ENCODE measurements around the gene DENR.
A peak's percentile ranks its signal among the peaks of the same experiment; 100 is the strongest.
"Not testable (repeated sequence)": the region's sequence is repeated elsewhere in the genome, so short reads cannot be mapped to it uniquely, and the experiment has no call there.

The DENR gene, protein sequence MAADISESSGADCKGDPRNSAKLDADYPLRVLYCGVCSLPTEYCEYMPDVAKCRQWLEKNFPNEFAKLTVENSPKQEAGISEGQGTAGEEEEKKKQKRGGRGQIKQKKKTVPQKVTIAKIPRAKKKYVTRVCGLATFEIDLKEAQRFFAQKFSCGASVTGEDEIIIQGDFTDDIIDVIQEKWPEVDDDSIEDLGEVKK

DNA sequence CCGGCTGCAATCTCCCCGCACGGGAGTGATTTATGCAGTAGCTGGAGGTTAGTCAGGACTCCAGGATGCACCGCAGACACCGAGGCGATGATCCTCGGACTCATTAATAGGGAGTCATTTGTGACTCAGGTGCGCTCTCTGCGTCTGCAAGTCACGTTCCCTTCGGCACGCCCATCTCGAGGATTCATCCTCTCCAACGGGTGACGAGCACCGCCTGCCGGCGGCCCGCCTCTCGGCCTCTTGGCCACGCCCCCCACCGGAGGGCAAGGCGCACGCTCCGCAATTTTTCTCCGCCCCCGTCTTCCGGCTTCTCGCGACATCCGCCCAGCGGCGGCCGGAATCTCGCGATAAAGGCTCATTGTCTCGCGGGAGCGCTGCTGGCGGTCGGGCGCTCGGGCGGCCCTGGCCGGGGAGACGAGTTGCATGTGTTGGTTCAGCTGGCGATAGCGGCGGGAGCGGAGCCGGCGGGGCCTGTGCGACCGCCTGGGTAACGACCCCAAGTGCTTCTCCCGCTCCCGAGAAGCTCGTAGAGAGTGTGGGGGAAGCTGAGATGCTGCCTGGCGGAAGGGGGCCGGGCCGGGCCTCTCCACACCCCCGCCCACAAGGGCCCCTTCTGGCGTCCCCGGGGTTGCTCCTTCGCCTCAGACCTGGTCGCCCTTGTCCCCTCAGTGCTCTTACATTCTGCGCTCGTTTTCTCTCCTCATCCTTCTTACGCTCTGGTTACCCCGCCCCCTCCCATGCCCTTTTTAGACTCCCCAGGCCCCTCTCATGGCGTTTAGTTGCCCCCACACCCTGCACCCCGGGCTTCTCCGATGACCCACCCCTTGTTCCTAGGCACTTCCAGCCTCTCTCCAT lies at the start of gene DENR:
Gene DENR (plus strand): TSS at position 361 of the 855 bp plus-strand sequence. CDS start 878 bp downstream, outside the sequence.
- peak within 1 kb of the TSS; percentile 97 for H3K4me3 ChIP-seq (ENCODE audit: control insufficient read depth, low read depth, low read length)
- TF ChIP-seq, protein P1, sequence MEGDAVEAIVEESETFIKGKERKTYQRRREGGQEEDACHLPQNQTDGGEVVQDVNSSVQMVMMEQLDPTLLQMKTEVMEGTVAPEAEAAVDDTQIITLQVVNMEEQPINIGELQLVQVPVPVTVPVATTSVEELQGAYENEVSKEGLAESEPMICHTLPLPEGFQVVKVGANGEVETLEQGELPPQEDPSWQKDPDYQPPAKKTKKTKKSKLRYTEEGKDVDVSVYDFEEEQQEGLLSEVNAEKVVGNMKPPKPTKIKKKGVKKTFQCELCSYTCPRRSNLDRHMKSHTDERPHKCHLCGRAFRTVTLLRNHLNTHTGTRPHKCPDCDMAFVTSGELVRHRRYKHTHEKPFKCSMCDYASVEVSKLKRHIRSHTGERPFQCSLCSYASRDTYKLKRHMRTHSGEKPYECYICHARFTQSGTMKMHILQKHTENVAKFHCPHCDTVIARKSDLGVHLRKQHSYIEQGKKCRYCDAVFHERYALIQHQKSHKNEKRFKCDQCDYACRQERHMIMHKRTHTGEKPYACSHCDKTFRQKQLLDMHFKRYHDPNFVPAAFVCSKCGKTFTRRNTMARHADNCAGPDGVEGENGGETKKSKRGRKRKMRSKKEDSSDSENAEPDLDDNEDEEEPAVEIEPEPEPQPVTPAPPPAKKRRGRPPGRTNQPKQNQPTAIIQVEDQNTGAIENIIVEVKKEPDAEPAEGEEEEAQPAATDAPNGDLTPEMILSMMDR (conservative IDR thresholded peaks at IDR 0.05; ENCODE audit: control insufficient read depth, insufficient read depth, low read depth, low read length), result peak; percentile 62
- peak; percentile 99 for DNase-seq (ENCODE audit: low read depth)

DNA sequence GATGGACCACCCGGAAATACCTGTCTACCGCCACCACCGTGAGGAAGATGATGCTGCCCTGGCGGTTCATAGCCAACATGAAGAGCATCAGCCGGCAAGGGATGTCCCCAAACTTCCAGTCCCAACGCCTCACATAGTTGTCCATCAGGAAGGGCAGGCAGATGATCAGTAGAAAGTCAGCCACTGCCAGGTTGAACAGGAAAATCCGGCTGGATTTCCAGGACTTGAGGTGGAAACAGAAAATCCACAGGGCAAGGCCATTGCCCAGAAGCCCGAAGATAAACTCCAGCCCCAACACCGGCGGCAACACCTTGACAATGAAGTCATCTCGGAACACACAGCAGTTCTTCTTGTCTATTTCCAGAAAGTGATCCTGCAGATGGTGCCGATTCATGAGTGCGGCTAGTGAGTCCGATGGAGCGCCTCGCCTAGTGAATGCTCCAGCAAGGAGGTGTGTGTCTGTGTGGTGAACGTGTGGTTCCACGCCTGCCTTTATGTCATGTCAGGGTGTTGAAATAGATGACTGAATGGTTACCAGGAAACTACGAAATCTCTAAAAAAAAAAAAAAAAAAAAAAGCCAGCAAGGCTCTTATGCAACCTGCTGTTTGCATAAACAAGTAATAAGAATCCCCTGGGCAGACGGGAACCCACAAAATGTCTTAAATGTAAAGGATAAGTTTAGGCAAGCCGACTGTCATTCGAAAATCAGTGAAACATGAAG lies 49.6 kb upstream of the DENR start, which contains the start of gene HCAR2:
Gene HCAR2 (minus strand): TSS at position 468 of the 722 bp plus-strand sequence. CDS start 74 bp downstream, at position 394.
- H3K4me3 ChIP-seq (ENCODE audit: control insufficient read depth, low read depth, low read length), result not testable (repeated sequence)
- peak; percentile 31 for DNase-seq (ENCODE audit: low read depth)

DNA sequence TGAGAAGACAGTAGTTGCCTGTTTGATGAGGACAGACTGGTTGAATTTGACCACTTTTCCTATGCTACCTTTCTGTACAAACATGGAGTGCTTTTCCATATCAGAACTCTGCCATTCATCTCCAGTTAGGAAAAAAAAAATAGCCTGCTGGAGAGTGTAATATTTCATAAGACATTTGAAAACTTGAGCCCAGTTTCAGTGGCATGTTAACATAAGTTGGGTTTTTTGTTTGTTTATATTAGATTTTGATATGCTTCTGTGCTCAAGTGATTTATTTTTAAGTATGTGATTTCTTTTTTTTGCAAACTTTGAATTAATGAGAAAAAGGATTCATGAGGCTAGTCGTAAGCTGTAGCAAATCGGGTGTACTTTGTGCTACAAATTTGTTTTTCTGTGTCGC lies 48.8 kb upstream of the DENR start:
- DNase-seq (ENCODE audit: low read depth); H3K4me3 ChIP-seq (ENCODE audit: control insufficient read depth, low read depth, low read length): not testable (repeated sequence)

DNA sequence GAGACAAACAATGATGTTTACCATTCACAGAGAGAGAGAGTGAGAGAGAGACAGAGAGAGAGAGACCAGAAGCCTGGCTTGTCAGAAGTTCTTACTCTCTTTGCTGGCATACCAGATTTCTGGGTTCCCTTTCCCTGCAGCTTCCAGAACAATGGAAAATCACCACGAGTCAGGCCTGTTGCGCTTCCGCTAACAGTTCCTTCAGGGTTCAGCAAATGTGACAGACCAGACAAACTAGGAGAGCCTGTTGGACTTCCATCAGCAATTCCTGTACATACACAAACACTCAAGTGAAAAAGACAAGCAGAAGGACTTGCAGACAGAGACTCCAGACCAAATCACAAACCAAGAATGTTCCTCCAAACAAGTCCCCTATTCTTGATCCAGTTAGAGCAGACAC lies 43.3 kb upstream of the DENR start:
- DNase-seq (ENCODE audit: low read depth); H3K4me3 ChIP-seq (ENCODE audit: control insufficient read depth, low read depth, low read length): not testable (repeated sequence)

DNA sequence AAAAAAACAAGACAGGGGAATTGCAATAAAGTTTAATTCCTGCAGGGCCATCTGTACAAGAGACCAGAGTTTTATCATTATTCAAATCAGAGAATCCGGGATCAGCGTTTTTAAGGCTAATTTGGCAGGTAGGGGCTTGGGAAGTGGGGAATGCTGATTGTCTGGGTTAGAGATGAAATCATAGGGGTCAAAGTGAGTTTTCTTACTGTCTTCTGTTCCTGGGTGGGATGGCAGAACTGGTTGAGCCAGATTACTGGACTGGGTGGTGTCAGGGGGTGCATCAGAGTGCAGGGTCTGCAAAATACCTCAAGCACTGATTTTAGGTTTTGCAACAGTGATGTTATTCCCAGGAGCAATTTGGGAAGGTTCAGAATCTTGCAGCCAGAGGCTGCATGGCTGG lies 42.3 kb upstream of the DENR start:
- DNase-seq (ENCODE audit: low read depth); H3K4me3 ChIP-seq (ENCODE audit: control insufficient read depth, low read depth, low read length): not testable (repeated sequence)

DNA sequence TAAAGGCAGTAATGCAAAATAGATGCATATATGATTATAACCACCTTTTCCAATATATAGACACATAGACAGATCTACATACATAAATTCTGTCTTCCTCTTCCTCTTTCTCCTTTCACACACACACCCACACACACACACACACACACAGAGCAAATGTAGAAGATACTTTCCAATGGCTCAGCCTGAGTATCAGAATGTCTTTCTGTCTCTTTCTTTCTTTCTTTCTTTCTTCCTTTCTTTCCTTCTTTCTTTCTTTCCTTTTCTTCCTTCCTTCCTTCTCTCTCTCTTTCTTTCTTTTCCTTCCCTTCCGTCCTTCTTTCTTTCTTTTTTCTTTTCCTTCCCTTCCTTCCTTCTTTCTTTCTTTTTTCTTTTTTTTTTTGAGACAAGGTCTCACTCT lies 41.4 kb upstream of the DENR start:
- not testable (repeated sequence) for DNase-seq (ENCODE audit: low read depth); H3K4me3 ChIP-seq (ENCODE audit: control insufficient read depth, low read depth, low read length)

DNA sequence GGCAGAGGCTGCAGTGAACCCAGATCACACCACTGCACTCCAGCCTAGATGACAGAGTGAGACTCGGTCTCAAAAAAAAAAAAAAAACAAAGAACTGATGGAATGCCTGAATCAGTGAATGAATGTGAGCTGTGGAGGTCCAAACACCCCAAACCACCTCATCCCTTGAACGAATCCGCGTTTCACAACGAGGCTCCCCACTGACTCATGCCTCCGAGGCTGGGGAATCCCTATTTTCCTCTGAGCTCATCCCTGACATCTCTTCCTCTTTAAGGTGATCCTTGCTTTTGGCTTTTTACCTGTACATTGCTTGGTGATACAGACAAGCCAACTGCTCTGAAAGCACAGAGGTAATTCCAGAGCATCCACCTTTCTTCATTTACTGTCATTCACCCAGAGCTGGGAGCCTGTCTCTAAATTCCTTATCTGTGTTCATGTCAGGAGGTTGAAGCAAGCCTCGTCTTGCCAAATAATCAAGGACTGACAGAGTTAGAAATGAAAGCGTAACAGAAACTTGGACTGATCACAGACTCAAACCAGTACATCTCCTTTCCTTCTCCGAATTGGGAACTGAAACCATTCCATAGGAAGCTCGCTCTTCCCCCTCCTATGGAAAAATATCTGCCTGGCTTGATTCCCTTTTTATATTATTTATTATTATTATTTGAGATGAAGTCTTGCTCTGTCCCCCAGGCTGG lies 39.0 kb upstream of the DENR start:
- H3K4me3 ChIP-seq (ENCODE audit: control insufficient read depth, low read depth, low read length); DNase-seq (ENCODE audit: low read depth): not testable (repeated sequence)

DNA sequence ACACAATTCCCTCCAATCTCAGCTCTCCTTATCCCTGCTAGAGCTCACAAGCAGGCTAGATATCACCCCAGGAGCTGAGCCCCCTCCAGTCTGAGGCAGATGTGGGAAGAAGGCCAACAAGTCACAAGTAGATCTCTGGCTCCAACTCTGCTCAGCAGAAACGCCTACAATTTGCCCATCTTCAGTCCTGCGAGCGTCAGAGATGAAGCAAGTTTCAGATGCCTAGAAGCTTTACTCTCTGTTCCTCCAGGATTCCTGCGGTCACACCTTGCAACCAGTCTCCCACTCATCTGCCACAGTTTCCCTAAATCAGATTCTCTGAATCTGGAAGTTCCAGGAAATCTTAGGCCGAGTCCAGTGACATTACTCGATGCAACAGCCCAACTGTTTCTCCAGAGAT lies 37.4 kb upstream of the DENR start:
- DNase-seq (ENCODE audit: low read depth), result peak; percentile 34
- H3K4me3 ChIP-seq (ENCODE audit: control insufficient read depth, low read depth, low read length), result not testable (repeated sequence)

DNA sequence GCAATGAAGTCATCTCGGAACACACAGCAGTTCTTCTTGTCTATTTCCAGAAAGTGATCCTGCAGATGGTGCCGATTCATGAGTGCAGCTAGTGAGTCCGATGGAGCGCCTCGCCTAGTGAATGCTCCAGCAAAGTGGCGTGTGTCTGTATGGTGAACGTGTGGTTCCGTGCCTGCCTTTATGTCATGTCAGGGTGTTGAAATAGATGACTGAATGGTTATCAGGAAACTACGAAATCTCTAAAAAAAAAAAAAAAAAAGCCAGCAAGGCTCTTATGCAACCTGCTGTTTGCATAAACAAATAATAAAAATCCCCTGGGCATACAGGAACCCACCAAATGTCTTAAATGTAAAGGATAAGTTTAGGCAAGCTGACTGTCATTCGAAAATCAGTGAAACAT lies 36.0 kb upstream of the DENR start, which contains the start of gene HCAR3:
Gene HCAR3 (minus strand): TSS at position 154 of the 400 bp plus-strand sequence. CDS start 74 bp downstream, at position 80.
- not testable (repeated sequence) for H3K4me3 ChIP-seq (ENCODE audit: control insufficient read depth, low read depth, low read length); DNase-seq (ENCODE audit: low read depth)

DNA sequence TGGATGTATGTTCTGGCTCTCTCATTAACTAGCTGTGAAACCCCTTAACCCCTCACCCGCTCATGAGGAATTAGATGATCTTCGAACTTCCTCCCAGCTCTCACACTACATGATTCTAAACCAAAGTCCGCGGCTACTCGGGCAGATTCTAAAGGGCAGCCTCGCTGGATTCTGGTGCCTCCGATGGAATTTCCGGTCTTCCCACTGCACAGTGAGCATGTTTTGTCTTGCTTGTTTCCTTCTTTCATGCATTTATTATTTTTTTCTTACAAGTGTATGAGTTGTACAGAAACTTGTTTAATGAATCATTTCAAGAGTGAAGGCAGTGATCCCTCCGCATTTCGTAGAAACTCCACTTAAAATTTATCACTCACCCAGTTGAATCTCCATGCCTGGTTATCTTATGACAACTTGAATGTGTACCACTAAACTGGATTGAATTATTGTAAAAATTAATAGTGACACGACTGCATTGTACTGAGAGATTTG lies 31.5 kb upstream of the DENR start:
- DNase-seq (ENCODE audit: low read depth), result no peak
- TF ChIP-seq, protein P1 (conservative IDR thresholded peaks at IDR 0.05; ENCODE audit: control insufficient read depth, insufficient read depth, low read depth, low read length), result no peak
- H3K4me3 ChIP-seq (ENCODE audit: control insufficient read depth, low read depth, low read length), result no peak overlapping the region

All from fibroblast of mammary gland (primary cell).